H9 (cell line): ENCODE data around the gene MAPK1IP1L. TPM values are rescaled to one million over a fixed set of nuclear protein-coding genes. Genes with fewer than 3 reads are reported as not detected.

Source experiments
- DNase-seq: peaks from one replicate; pipeline ENCODE4 v3.0.0-alpha.2; 2017
- H2AFZ ChIP-seq: one replicate; pipeline ENCODE4 v1.6.1; 2013; ENCODE audit warnings: mild to moderate bottlenecking, low read length, control low read depth, moderate library complexity
- H2AK5ac ChIP-seq: 2 replicates; pipeline ENCODE4 v1.6.1; 2013; ENCODE audit warnings: low read length, control low read depth, mixed read lengths; ENCODE audit not compliant: insufficient read length
- H2BK120ac ChIP-seq: one replicate; pipeline ENCODE4 v1.6.1; 2013; ENCODE audit warnings: low read depth, mild to moderate bottlenecking, low read length, control low read depth, inconsistent platforms; ENCODE audit not compliant: poor library complexity, severe bottlenecking
- H2BK12ac ChIP-seq: 2 replicates; pipeline ENCODE4 v1.6.1; 2013; ENCODE audit warnings: low read length, control low read depth, mixed read lengths, low read depth; ENCODE audit not compliant: insufficient read length
- H2BK15ac ChIP-seq: 2 replicates; pipeline ENCODE4 v1.6.1; 2013; ENCODE audit warnings: low read depth, low read length, control low read depth
- H2BK20ac ChIP-seq: one replicate; pipeline ENCODE4 v1.6.1; 2013; ENCODE audit warnings: low read depth, mild to moderate bottlenecking, low read length, control low read depth, inconsistent platforms; ENCODE audit not compliant: poor library complexity, severe bottlenecking
- H2BK5ac ChIP-seq: 2 replicates; pipeline ENCODE4 v1.6.1; 2013; ENCODE audit warnings: low read length, control low read depth, mixed read lengths; ENCODE audit not compliant: insufficient read length
- H3K14ac ChIP-seq: 2 replicates; pipeline ENCODE4 v1.6.1; 2013; ENCODE audit warnings: low read length, control low read depth; ENCODE audit not compliant: insufficient read depth
- H3K18ac ChIP-seq: 2 replicates; pipeline ENCODE4 v1.6.1; 2013; ENCODE audit warnings: low read depth, mild to moderate bottlenecking, mixed read lengths, low read length, control low read depth; ENCODE audit not compliant: insufficient read length
- H3K23ac ChIP-seq: 2 replicates; pipeline ENCODE4 v1.6.1; 2013; ENCODE audit warnings: low read length, control low read depth, mixed read lengths, low read depth; ENCODE audit not compliant: insufficient read length
- H3K23me2 ChIP-seq: 2 replicates; pipeline ENCODE4 v1.6.1; 2013; ENCODE audit warnings: low read depth, mild to moderate bottlenecking, mixed read lengths, low read length, control low read depth; ENCODE audit not compliant: insufficient read length, poor library complexity, severe bottlenecking
- H3K27ac ChIP-seq: 2 replicates; pipeline ENCODE4 v1.5.1; 2013; ENCODE audit warnings: low read length, control low read depth, mixed read lengths, low read depth; ENCODE audit not compliant: insufficient read length
- H3K27me3 ChIP-seq: 2 replicates; pipeline ENCODE4 v1.6.1; 2013; ENCODE audit warnings: low read length, control low read depth, inconsistent platforms; ENCODE audit not compliant: insufficient read depth
- H3K4ac ChIP-seq: 2 replicates; pipeline ENCODE4 v1.6.1; 2013; ENCODE audit warnings: low read depth, mild to moderate bottlenecking, control low read depth, inconsistent platforms, low read length, moderate library complexity
- H3K4me1 ChIP-seq: 2 replicates; pipeline ENCODE4 v1.6.1; 2013; ENCODE audit warnings: low read length, control low read depth, inconsistent platforms; ENCODE audit not compliant: insufficient read depth
- H3K4me2 ChIP-seq: 2 replicates; pipeline ENCODE4 v1.6.1; 2013; ENCODE audit warnings: low read length, control low read depth, mixed read lengths; ENCODE audit not compliant: insufficient read length, insufficient read depth
- H3K56ac ChIP-seq: 2 replicates; pipeline ENCODE4 v1.6.1; 2013; ENCODE audit warnings: low read depth, mild to moderate bottlenecking, mixed read lengths, low read length, control low read depth; ENCODE audit not compliant: insufficient read length
- H3K79me1 ChIP-seq: 2 replicates; pipeline ENCODE4 v1.6.1; 2013; ENCODE audit warnings: low read depth, mild to moderate bottlenecking, moderate library complexity, low read length, control low read depth, inconsistent platforms; ENCODE audit not compliant: insufficient read depth, poor library complexity, severe bottlenecking
- H3K79me2 ChIP-seq: 2 replicates; pipeline ENCODE4 v1.6.1; 2013; ENCODE audit warnings: low read length, control low read depth, inconsistent platforms; ENCODE audit not compliant: insufficient read depth
- H3K9ac ChIP-seq: 2 replicates; pipeline ENCODE4 v1.6.1; 2013; ENCODE audit warnings: low read length, control low read depth, mixed read lengths; ENCODE audit not compliant: insufficient read length; ENCODE audit errors: extremely low read depth
- H3K9me3 ChIP-seq: one replicate; pipeline ENCODE4 v1.6.1; 2013; ENCODE audit warnings: low read depth, low read length, inconsistent platforms; ENCODE audit not compliant: control insufficient read depth
- H3T11ph ChIP-seq: one replicate; pipeline ENCODE4 v1.6.1; 2013; ENCODE audit warnings: mild to moderate bottlenecking, low read length, control low read depth, inconsistent platforms
- H4K20me1 ChIP-seq: one replicate; pipeline ENCODE4 v1.6.1; 2013; ENCODE audit not compliant: control insufficient read depth, insufficient read length, insufficient read depth
- H4K5ac ChIP-seq: 2 replicates; pipeline ENCODE4 v1.6.1; 2013; ENCODE audit warnings: low read depth, mild to moderate bottlenecking, mixed read lengths, low read length, control low read depth; ENCODE audit not compliant: insufficient read length
- H4K8ac ChIP-seq: replicated peaks from 2 replicates; pipeline ENCODE4 v1.6.1; 2013; ENCODE audit warnings: low read length, control low read depth, mixed read lengths, low read depth; ENCODE audit not compliant: insufficient read length
- H4K91ac ChIP-seq: 2 replicates; pipeline ENCODE4 v1.6.1; 2013; ENCODE audit warnings: low read depth, mild to moderate bottlenecking, moderate library complexity, mixed read lengths, low read length, control low read depth; ENCODE audit not compliant: insufficient read length
- H3K27ac Mint-ChIP-seq, 3 experiments: 2 replicates in 2 of 3; 3 replicates in 1 of 3; pipeline ENCODE4 v1.8.0; 2020 to 2021; ENCODE audit warnings: mixed read lengths in 3 of 3, mild to moderate bottlenecking in 1 of 3, moderate library complexity in 1 of 3
- H3K27me3 Mint-ChIP-seq: 2 replicates; pipeline ENCODE4 v1.8.0; 2021; ENCODE audit warnings: low read depth, mild to moderate bottlenecking, moderate library complexity, mixed read lengths
- H3K36me3 Mint-ChIP-seq, 3 experiments: 2 replicates in 2 of 3; 3 replicates in 1 of 3; pipeline ENCODE4 v1.8.0; 2020 to 2021; ENCODE audit warnings: low read depth in 3 of 3, mixed read lengths in 3 of 3; ENCODE audit not compliant: insufficient read depth in 1 of 3
- H3K4me1 Mint-ChIP-seq, 2 experiments: 2 replicates each; pipeline ENCODE4 v1.8.0; 2020; ENCODE audit warnings: mixed read lengths in 2 of 2
- H3K4me3 Mint-ChIP-seq, 2 experiments: 2 replicates in 1 of 2; 3 replicates in 1 of 2; pipeline ENCODE4 v1.8.0; 2020 to 2021; ENCODE audit warnings: mild to moderate bottlenecking in 2 of 2, mixed read lengths in 2 of 2, moderate library complexity in 1 of 2
- H3K9me3 Mint-ChIP-seq, 2 experiments: 2 replicates in 1 of 2; 3 replicates in 1 of 2; pipeline ENCODE4 v1.8.0; 2020; ENCODE audit warnings: mild to moderate bottlenecking in 2 of 2, mixed read lengths in 2 of 2, moderate library complexity in 1 of 2
- WGBS: extraction: QIAGEN DNeasy Blood & Tissue Kit; methylation state at CpG from one replicate; pipeline ENCODE4 v1.1.7; 2013; ENCODE audit warnings: missing lambda C conversion rate, low lambda C conversion rate, mixed read lengths; ENCODE audit not compliant: insufficient read length; ENCODE audit errors: extremely low coverage; 5-methylcytosine and 5-hydroxymethylcytosine counted together
- total RNA-seq: library from RNA; stranded (reverse); gene quantifications from 2 replicates; pipeline ENCODE4 v1.2.1, GENCODE V29; 2021
- TF ChIP-seq, protein P1 (sequence below): fragments of 200-600 bp; sonication (generic); conservative IDR thresholded peaks from 3 replicates; pipeline ENCODE4 v1.8.0; 2021; ENCODE audit warnings: antibody characterized with exemption, mild to moderate bottlenecking

Gene MAPK1IP1L
- total RNA-seq, 1 experiment from 2014 or later: 133 TPM

DNA sequence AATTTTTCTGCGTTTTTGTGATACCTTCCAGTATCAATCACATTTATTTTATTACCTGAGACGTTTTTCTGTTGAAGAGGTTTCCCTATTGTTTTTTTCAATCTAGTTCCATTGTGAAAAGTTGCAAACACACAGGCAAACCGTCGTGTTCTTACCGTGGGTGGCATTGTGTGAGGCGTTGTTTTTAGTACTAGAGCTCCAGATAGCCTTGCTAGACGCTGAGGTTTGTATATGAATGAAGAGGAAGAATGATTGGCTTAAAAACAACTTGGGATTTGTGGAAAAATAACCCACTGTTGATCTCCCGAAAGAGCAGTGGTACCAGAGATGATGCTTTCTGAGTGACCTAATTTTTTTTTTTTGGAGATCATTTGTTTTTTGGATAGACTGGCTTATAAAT lies 23.4 kb upstream of the MAPK1IP1L start:
- H3K4me3 Mint-ChIP-seq: peak overlapping the region; percentile 95 to 96
- Histone ChIP-seq H3K79me2 (peaks cover 17% of the 10 kb centered on the region; the same call in 1 of the 2 replicates), H2BK12ac (no peak overlapping the region), H4K8ac (no peak overlapping the region), H3K18ac (no peak overlapping the region), H3K14ac (no peak overlapping the region), H4K91ac (no peak overlapping the region), H3K23me2 (peaks cover 13% of the 10 kb centered on the region), H3K9me3 (no peaks in the 10 kb centered on the region), H4K20me1 (no peaks in the 10 kb centered on the region), H3K4me2 (peak overlapping the region; percentile 79), H4K5ac (no peak overlapping the region), H3K4me1 (no peaks in the 10 kb centered on the region), H3K4ac (no peak overlapping the region), H2BK5ac (no peak overlapping the region), H2BK15ac (no peak overlapping the region), H3K27me3 (no peaks in the 10 kb centered on the region), H3K79me1 (no peaks in the 10 kb centered on the region), H3K9ac (peak overlapping the region; percentile 91), H2AFZ (no peak overlapping the region), H3K27ac (no peak overlapping the region), H2AK5ac (no peak overlapping the region), H2BK20ac (no peak overlapping the region), H3K56ac (no peak overlapping the region), H3K23ac (no peak overlapping the region), H3T11ph (no peak overlapping the region), H2BK120ac (no peak overlapping the region)
- H3K9me3 Mint-ChIP-seq: peaks cover 0 to 4% of the 10 kb centered on the region in 2 experiments; a peak in 1 of 5 replicates
- TF ChIP-seq, protein P1, sequence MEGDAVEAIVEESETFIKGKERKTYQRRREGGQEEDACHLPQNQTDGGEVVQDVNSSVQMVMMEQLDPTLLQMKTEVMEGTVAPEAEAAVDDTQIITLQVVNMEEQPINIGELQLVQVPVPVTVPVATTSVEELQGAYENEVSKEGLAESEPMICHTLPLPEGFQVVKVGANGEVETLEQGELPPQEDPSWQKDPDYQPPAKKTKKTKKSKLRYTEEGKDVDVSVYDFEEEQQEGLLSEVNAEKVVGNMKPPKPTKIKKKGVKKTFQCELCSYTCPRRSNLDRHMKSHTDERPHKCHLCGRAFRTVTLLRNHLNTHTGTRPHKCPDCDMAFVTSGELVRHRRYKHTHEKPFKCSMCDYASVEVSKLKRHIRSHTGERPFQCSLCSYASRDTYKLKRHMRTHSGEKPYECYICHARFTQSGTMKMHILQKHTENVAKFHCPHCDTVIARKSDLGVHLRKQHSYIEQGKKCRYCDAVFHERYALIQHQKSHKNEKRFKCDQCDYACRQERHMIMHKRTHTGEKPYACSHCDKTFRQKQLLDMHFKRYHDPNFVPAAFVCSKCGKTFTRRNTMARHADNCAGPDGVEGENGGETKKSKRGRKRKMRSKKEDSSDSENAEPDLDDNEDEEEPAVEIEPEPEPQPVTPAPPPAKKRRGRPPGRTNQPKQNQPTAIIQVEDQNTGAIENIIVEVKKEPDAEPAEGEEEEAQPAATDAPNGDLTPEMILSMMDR: no peak
- H3K4me1 Mint-ChIP-seq: peaks cover 51 to 52% of the 10 kb centered on the region in 2 experiments
- H3K27me3 Mint-ChIP-seq: no peaks in the 10 kb centered on the region
- DNase-seq: no peak
- peak overlapping the region in 2 of 3 experiments; percentile 98; a peak in 4 of 7 replicates for H3K27ac Mint-ChIP-seq
- WGBS: no CpG with 5 or more reads among the region's 8 CpGs
- H3K36me3 Mint-ChIP-seq: peaks cover 7 to 32% (median 28%) of the 10 kb centered on the region in 3 experiments; a peak in 6 of 7 replicates
